ENCODE measurements around the gene MT1G.

DNA sequence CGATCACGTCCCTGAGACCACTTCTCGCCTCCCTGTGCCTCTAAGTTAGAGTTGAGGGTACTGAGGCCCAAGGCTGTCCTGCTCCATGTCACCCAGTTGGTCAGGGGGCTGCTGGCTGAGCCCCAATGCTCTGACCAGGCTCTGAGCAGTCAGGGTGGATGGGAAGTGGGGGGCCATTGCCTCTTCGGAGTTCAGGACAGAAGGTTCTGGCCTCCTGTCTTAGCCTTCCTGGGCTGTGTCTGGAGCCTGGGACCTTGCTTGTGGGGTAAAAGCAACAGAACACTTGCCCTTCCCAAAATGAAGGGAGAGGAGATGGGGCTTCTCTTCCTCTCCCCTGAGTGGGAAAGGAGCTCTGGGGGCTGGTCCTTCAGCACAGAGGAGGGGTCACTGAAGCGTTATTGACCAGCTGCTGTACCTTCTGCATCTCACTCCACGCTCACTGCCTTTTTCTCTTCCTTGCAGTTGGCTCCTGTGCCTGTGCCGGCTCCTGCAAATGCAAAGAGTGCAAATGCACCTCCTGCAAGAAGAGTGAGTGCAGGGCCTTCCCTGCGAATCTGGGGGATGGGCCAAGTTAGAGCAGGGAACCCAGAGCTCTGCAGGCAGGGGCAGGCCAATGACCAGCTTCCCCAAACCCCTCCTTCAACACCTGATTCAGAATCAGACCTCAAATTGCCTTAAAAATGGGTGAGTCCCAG, 15.0 kb upstream of the MT1G start:
- no peak for TF ChIP-seq EZH2 (optimal IDR thresholded peaks at IDR 0.05; ENCODE audit: low read depth, low read length)
- TF ChIP-seq, protein P1, sequence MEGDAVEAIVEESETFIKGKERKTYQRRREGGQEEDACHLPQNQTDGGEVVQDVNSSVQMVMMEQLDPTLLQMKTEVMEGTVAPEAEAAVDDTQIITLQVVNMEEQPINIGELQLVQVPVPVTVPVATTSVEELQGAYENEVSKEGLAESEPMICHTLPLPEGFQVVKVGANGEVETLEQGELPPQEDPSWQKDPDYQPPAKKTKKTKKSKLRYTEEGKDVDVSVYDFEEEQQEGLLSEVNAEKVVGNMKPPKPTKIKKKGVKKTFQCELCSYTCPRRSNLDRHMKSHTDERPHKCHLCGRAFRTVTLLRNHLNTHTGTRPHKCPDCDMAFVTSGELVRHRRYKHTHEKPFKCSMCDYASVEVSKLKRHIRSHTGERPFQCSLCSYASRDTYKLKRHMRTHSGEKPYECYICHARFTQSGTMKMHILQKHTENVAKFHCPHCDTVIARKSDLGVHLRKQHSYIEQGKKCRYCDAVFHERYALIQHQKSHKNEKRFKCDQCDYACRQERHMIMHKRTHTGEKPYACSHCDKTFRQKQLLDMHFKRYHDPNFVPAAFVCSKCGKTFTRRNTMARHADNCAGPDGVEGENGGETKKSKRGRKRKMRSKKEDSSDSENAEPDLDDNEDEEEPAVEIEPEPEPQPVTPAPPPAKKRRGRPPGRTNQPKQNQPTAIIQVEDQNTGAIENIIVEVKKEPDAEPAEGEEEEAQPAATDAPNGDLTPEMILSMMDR (IDR thresholded peaks at IDR 0.05; ENCODE audit: low read length) = no peak
